Central memory CD8-positive, alpha-beta T cell (primary cell): ENCODE measurements around the gene TPX2.
A peak's percentile ranks its signal among the peaks of the same experiment; 100 is the strongest.

Source experiments
- ATAC-seq: fragments of 150-1000 bp; cut with Tn5 transposase; replicated peaks from 2 replicates; pipeline ENCODE4 v1.10.0; 2022; ENCODE audit warnings: mild to moderate bottlenecking, moderate FRiP score, moderate number of reproducible peaks; ENCODE audit not compliant: poor library complexity, severe bottlenecking; ENCODE audit errors: extremely low read depth
- DNase-seq, 2 donors: peaks; one replicate each; pipeline ENCODE4 v3.0.0; 2021; ENCODE audit warnings: low spot score in 2 of 2
- H3K27ac Mint-ChIP-seq: one replicate; pipeline ENCODE4 v1.8.0; 2022; ENCODE audit warnings: low read depth, mild to moderate bottlenecking, moderate library complexity, mixed read lengths
- H3K27me3 Mint-ChIP-seq: one replicate; pipeline ENCODE4 v1.8.0; 2022; ENCODE audit warnings: mixed read lengths
- H3K36me3 Mint-ChIP-seq: one replicate; pipeline ENCODE4 v1.8.0; 2022; ENCODE audit warnings: mild to moderate bottlenecking, moderate library complexity, mixed read lengths; ENCODE audit not compliant: insufficient read depth
- H3K4me1 Mint-ChIP-seq: one replicate; pipeline ENCODE4 v1.8.0; 2022; ENCODE audit warnings: mixed read lengths
- H3K4me3 Mint-ChIP-seq: one replicate; pipeline ENCODE4 v1.8.0; 2022; ENCODE audit warnings: mild to moderate bottlenecking, moderate library complexity, mixed read lengths
- H3K9me3 Mint-ChIP-seq: one replicate; pipeline ENCODE4 v1.8.0; 2022; ENCODE audit warnings: mixed read lengths

The TPX2 gene

DNA sequence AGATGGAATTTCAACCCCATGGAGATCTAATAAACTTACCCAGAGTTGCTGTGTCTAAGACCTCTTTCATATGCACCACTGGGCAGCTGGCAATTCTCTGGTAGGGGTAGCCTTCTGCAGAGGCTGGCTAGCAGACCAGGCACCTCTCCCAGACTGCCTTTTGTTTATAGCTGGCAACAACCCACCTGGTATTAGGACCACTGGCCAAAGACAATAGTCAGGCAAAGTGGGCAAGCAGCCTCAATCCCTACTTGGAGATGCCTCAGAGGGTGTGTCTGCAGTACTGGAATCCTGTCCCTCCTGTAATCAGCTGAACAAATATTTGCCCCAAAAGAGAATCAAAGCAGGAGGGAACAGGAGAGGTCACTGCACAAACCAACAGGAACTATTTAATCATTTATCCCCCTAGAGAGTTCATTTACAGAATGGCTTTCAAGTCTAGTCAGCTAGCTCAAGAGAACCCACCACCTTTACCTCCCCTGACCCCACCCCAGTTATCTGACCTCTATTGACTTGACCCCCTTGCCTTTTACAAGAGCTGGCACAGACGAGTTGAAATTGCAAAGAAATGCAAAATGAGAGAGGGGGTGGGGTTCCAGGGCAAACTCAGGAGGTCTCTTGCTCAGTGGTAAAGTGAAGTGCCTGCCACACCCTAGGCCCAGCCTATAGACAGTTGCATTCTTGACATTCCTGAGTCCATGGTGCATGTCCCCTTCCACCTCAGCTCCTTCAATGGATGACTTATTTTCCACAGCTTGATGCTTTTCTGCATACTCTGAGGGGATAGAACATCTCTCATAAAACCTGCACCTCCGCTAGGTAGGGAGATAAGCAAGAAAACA, 19.2 kb upstream of the TPX2 start:
- Mint-ChIP-seq H3K4me3 (peak overlapping the region; percentile 96), H3K36me3 (peaks cover 27% of the 10 kb centered on the region), H3K27ac (peak overlapping the region; percentile 73), H3K27me3 (no peaks in the 10 kb centered on the region), H3K9me3 (no peaks in the 10 kb centered on the region), H3K4me1 (peaks cover 77% of the 10 kb centered on the region)
- DNase-seq (no peak), ATAC-seq (no peak)

DNA sequence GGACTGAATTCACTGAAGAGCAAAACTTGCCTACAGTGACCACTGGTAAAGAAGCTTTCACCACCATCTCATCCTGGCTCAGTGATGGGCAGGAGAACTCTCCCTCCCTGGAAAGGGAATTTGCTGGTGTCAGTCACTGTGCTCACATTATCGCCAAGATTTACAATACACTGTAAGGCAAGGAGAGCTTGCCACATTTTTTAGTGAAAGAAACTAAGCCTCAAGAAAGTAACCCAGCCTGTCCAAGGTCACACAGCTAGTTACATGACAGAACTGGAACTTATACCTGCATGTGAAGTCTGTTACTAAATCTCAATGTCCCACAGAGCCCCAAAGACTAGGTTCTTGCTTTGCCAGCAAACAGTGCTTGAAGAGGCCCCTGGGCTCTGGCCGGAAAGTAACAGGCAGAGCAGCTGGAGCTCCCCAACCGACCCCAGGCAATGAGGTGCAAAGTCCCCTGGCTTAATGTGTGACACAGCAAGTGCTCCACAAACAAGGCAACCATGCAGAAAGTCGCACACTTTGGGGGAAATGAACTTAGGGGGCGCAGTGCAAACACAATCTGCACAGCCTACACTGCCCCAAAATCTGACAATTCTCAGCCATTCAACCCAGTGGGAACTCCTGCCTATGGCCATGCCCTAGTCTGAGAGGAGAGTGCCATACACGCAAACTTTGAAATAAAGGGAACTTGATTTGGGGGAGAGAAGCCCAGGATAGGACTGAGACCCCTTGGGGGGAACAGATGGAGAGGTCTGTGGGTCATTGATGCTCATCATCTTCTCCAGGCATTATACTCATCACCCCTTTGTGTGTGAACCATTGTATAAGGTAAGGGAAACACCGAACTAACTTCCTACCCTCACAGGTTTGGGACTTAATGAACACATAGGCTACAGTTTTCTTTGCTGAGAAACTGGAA, 18.3 kb upstream of the TPX2 start:
- Mint-ChIP-seq H3K27ac (peak overlapping the region; percentile 95), H3K9me3 (no peaks in the 10 kb centered on the region), H3K4me3 (peak overlapping the region; percentile 96), H3K36me3 (peaks cover 24% of the 10 kb centered on the region), H3K27me3 (no peaks in the 10 kb centered on the region), H3K4me1 (peaks cover 69% of the 10 kb centered on the region)
- no peak for DNase-seq
- ATAC-seq, result no peak

DNA sequence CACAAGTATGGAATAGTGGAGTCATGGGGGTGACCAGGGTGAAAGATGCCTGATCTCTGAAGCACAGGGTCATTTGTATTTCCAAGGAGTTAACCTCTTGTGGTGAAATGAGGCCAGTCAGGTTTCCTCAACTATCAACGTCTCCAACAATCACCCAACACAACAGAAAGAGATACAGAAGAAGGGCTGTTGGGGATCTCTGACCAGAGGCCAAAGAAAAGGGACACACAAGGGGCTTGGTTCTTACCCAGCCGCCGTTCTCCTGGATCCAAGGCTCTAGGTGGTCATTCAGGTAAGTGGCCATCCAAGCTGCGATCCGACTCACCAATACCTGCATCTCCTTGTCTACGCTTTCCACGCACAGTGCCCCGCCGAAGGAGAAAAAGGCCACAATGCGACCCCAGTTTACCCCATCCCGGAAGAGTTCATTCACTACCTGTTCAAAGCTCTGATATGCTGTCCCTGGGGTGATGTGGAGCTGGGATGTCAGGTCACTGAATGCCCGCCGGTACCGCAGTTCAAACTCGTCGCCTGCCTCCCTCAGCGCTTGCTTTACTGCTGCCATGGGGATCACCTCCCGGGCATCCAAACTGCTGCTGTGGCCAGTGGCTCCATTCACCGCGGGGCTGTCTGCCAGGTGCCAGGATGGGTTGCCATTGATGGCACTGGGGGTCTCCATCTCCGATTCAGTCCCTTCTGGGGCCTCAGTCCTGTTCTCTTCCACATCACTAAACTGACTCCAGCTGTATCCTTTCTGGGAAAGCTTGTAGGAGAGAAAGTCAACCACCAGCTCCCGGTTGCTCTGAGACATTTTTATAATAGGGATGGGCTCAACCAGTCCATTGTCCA, 17.5 kb upstream of the TPX2 start:
- DNase-seq (no peak), ATAC-seq (no peak)
- H3K27ac Mint-ChIP-seq, result peak overlapping the region; percentile 95
- H3K4me3 Mint-ChIP-seq, result peak overlapping the region; percentile 96
- peaks cover 22% of the 10 kb centered on the region for H3K36me3 Mint-ChIP-seq
- H3K9me3 Mint-ChIP-seq, result no peaks in the 10 kb centered on the region
- peaks cover 60% of the 10 kb centered on the region for H3K4me1 Mint-ChIP-seq
- no peaks in the 10 kb centered on the region for H3K27me3 Mint-ChIP-seq

DNA sequence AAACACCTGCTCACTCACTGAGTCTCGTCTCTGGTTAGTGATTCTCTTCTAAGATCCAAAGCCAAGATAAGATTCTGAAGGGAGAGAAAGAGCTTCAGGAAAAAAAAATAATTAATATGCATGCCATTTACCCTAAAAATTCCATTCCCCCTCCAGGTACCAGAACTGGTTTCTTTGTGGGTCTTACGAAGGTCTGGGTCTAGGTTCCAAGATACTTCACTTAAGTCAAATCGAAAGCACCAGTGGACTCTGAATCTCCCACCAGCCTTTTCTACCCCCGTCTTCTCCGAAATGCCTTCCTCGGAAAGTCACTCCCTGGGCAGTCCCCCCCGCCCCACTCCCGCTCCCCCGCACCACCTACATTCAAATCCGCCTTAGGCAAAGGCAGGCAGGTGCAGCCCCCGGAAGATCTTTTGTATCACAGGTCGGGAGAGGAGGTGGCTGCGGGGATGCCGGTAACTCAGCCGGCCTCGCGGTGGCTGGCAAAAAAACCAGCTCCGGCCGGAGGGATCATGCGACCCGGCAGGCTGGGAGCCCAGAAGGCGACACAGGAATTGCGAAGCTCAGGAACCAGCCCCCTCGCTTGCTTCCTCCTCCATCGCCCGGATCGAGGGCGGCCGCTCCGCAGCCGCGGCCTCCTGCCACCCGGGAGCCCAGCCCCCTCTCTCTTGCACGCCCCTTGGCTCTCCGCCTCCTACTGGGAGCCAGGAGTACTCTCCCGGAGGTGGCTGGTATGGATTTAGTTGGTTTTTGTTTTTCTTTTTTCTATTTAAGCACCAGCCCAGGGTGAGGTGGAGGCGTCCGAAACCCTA, 16.6 kb upstream of the TPX2 start, which contains the start of gene BCL2L1:
Gene BCL2L1 (minus strand): TSS at position 612 of the 812 bp plus-strand sequence. CDS start 650 bp downstream, outside the sequence.
- H3K9me3 Mint-ChIP-seq, result no peaks in the 10 kb centered on the region
- ATAC-seq (peak; percentile 33), DNase-seq (peak; percentile 33)
- H3K36me3 Mint-ChIP-seq, result peaks cover 19% of the 10 kb centered on the region
- peaks cover 52% of the 10 kb centered on the region for H3K4me1 Mint-ChIP-seq
- H3K27me3 Mint-ChIP-seq, result no peaks in the 10 kb centered on the region
- H3K27ac Mint-ChIP-seq, result peak within 1 kb of the TSS; percentile 95
- peak within 1 kb of the TSS; percentile 96 for H3K4me3 Mint-ChIP-seq

DNA sequence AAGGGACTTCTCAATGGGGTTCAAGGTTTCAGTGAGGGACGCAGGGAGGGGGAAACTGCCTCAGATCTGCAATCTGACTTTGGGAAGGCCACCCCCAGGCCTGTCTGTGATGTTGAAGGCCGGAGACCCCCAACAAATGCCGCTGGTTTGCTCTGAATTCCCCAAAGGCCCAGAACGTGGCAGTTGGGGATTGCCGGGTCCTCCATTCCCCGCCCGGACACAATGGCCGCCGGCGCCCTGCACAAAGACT, 16.1 kb upstream of the TPX2 start:
- Mint-ChIP-seq H3K4me3 (peak overlapping the region; percentile 96), H3K4me1 (peaks cover 47% of the 10 kb centered on the region)

DNA sequence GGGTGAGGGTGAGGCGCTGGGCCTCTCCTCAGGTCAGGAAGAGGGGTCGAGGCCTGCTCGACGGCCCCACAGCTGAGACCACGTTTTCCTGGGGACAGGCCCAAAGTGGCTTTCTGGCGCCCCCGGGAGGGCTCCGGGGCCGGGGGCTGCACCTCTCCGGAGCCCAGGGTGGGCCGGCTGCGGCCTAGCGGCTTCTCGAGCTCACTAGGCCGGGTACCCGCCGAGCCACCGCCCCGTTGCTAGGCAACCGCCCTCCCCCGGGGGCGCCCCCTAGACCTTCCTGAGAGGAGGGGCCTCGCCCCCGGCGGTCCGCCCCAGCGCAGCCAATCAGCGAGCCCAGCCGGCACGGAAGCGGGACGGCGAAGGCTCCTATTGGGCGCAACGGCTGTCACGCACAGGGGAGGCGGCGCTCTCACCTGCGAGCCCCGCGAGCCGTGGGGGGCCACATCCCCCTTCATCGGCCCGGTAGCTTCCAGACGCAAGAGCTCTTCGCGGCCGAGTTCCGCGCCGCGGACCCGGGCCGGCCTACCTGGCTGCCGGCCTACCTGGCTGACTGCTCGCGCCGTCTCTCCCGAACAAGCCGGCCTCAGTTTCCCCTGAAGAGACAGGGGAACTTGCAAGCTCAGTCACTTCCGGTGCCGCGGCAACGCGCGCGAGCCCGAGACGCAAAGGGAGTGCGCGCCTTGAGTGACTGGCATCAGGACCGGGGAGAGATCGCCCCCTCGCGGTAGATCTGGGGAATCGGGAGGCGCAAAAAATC, 15.6 kb upstream of the TPX2 start:
- H3K27ac Mint-ChIP-seq, result peak overlapping the region; percentile 95
- no peaks in the 10 kb centered on the region for H3K9me3 Mint-ChIP-seq
- no peaks in the 10 kb centered on the region for H3K27me3 Mint-ChIP-seq
- ATAC-seq (peak; percentile 93), DNase-seq (peak; percentile 96 to 98)
- H3K4me3 Mint-ChIP-seq, result peak overlapping the region; percentile 96
- peaks cover 44% of the 10 kb centered on the region for H3K4me1 Mint-ChIP-seq
- H3K36me3 Mint-ChIP-seq, result peaks cover 16% of the 10 kb centered on the region

More for the DNA sequence above, 16.1 kb upstream of the TPX2 start:
- Mint-ChIP-seq H3K27me3 (no peaks in the 10 kb centered on the region), H3K9me3 (no peaks in the 10 kb centered on the region), H3K36me3 (peaks cover 16% of the 10 kb centered on the region), H3K27ac (peak overlapping the region; percentile 95)
- no peak for DNase-seq
- peak; percentile 29 for ATAC-seq

DNA sequence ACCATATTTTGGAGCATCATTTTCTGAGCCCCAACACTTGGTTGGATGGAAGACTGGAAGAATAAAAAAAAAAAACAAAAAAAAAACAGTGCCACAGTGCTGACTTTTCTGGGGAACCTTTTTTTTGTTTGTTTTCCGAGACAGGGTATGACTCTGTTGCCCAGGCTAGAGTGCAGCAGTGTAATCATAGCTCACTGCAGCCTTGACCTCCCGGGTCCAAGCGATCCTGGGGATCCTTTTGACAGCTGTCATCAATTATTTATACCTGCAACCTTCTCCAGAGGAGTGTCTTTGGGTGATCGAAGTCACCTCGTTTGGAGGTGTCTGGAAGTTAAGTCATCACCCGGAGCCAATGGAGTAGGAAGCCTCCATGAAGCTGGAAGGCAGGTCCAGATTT, 7.8 kb upstream of the TPX2 start:
- no peak overlapping the region for H3K4me3 Mint-ChIP-seq
- no peaks in the 10 kb centered on the region for H3K9me3 Mint-ChIP-seq

DNA sequence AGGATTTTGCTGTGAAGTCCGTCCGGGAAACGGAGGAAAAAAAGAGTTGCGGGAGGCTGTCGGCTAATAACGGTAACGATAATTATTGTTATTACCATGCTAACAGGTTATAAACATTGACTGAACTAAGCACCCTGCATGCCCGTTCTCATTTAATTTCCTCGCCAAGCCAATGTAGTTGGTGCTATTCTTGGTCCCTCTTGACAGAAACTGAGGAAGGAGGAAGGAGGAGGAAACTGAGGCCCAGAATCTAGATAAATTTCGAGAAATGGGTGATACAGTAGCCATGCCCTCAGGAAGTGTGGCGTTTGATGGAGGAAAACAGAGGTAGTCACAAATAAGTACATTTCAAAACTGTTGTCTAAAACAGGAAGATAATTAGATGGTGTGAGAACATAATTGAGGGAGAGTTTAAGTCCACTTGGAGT, 474 bp downstream of the TPX2 start:
- ATAC-seq (peak; percentile 31), DNase-seq (no peak)
- no peak overlapping the region for H3K27ac Mint-ChIP-seq
- no peak overlapping the region for H3K4me3 Mint-ChIP-seq
- H3K4me1 Mint-ChIP-seq, result no peaks in the 10 kb centered on the region
- H3K9me3 Mint-ChIP-seq, result no peaks in the 10 kb centered on the region
- H3K27me3 Mint-ChIP-seq, result no peaks in the 10 kb centered on the region
- H3K36me3 Mint-ChIP-seq, result peaks cover 5% of the 10 kb centered on the region

More for the DNA sequence above, 7.8 kb upstream of the TPX2 start:
- Mint-ChIP-seq H3K36me3 (peaks cover 2% of the 10 kb centered on the region), H3K27me3 (no peaks in the 10 kb centered on the region), H3K27ac (no peak overlapping the region), H3K4me1 (no peaks in the 10 kb centered on the region)
- ATAC-seq (no peak), DNase-seq (no peak)

DNA sequence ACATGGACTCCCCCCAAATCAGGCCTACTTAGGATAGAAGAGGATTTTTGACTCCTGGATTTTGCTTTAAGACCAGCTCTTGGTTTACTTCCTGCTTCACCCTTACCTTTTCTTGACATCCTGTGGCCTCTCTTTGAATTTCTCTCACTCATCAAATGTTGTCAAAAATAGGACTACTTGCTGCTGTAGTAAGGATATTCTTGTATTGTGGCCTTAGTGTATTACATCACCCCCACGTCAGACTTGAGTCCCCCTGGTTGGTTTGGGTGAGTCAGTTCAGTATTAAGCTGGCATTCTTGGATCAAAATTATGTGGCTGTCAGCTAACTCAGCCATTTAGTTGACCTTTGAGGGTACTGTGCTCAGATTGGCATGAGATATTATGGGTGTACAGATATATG, 1.1 kb downstream of the TPX2 start:
- Mint-ChIP-seq H3K4me3 (no peak overlapping the region), H3K9me3 (no peaks in the 10 kb centered on the region), H3K27ac (no peak overlapping the region), H3K27me3 (no peaks in the 10 kb centered on the region), H3K36me3 (peaks cover 10% of the 10 kb centered on the region), H3K4me1 (no peaks in the 10 kb centered on the region)
- no peak for DNase-seq
- peak; percentile 53 for ATAC-seq

DNA sequence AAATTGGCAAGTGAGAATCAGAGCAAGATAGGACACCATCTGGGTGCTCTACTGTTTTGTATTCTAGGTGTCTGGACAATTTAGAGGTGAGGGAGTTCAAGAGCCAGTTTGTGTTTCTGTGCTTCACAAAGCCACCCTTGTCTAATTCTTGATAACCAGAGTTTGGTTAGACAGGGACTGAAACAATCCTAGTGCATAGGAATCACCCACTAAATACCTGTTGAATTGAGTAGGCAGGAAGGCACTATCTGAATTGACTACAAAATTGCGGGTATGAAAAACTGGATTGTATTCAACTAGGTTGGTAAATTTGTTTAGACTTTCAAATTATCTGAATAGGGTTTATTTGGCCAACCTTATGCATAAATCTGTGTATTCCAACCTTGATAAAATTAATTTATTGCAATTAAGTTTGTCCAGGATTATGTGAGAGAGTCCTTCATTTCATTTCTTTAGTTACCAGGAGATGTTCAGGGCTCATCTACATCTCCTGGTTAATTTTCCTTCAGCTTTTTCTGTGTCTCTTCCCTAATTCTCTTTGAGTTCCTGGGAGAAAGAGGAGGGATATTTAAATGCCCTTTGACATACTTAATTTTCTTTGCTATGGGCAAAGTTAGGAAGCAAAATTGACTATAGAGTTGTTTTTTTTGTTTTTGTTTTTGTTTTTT, 1.7 kb downstream of the TPX2 start:
- Mint-ChIP-seq H3K27me3 (no peaks in the 10 kb centered on the region), H3K4me3 (no peak overlapping the region), H3K27ac (no peak overlapping the region), H3K9me3 (no peaks in the 10 kb centered on the region), H3K36me3 (peaks cover 10% of the 10 kb centered on the region), H3K4me1 (no peaks in the 10 kb centered on the region)
- ATAC-seq (no peak), DNase-seq (no peak)
